ENCODE data around the gene DCLK2.

The DCLK2 gene

DNA sequence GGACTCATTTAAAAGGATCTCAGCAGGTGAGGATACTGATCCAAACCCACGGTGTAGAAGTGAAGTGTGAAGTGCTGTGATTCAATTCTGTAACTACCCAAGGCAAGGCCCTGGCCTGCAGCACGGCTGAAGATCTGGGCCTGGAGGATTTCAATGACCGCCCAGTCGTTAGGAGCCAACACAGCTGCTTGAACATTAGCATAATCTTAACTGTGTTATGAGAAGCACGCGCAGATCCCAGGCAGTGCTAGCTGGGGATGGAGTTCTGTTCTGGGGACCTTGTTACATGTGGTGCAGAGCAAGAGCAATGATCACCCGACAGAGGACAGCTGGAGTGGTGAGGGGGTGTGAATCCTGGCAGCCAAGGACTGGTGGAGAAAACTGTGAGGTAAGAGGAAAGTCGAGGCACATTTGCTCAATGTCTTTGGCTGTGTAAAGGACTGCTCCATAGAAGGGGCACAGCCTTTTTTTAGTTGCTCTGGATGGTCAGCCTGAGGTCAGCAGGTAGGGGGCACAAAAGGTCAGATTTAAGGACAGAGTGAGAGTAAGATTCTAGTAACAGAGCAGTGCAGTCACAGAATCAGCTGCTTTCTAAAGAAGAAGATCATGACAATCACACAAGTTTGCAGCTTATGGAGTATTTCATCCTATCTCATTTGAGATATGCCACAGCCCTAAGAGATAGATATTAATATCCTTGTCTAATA, 181.8 kb downstream of the DCLK2 start:
- Histone ChIP-seq H3K79me2 (ENCODE audit: low read length) (no peaks in the 10 kb centered on the region), H3K27ac (ENCODE audit: low read length) (no peak overlapping the region), H4K20me1 (ENCODE audit: insufficient read depth, low read length) (no peaks in the 10 kb centered on the region), H3K4me2 (ENCODE audit: low read length) (no peak overlapping the region), H3K27me3 (ENCODE audit: low read depth, low read length) (no peaks in the 10 kb centered on the region), H3K4me3 (ENCODE audit: low read length) (no peak overlapping the region), H3K9me3 (ENCODE audit: insufficient read depth, low read length) (no peaks in the 10 kb centered on the region), H2AFZ (ENCODE audit: low read depth, low read length) (no peak overlapping the region), H3K9ac (ENCODE audit: low read length) (no peak overlapping the region), H3K4me1 (ENCODE audit: low read length) (no peaks in the 10 kb centered on the region), H3K36me3 (replicated peaks; ENCODE audit: low read depth, low read length) (no peaks in the 10 kb centered on the region)
- no peak for TF ChIP-seq EZH2phosphoT487 (IDR thresholded peaks at IDR 0.05; ENCODE audit: low read depth)
- TF ChIP-seq, protein P1, sequence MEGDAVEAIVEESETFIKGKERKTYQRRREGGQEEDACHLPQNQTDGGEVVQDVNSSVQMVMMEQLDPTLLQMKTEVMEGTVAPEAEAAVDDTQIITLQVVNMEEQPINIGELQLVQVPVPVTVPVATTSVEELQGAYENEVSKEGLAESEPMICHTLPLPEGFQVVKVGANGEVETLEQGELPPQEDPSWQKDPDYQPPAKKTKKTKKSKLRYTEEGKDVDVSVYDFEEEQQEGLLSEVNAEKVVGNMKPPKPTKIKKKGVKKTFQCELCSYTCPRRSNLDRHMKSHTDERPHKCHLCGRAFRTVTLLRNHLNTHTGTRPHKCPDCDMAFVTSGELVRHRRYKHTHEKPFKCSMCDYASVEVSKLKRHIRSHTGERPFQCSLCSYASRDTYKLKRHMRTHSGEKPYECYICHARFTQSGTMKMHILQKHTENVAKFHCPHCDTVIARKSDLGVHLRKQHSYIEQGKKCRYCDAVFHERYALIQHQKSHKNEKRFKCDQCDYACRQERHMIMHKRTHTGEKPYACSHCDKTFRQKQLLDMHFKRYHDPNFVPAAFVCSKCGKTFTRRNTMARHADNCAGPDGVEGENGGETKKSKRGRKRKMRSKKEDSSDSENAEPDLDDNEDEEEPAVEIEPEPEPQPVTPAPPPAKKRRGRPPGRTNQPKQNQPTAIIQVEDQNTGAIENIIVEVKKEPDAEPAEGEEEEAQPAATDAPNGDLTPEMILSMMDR (IDR thresholded peaks at IDR 0.05; ENCODE audit: low read depth, low read length), result no peak

GRCh38 chr4:150261571-150261970, 183.3 kb downstream of the DCLK2 start:
- Histone ChIP-seq H3K9ac (ENCODE audit: low read length) (no peak overlapping the region), H4K20me1 (ENCODE audit: insufficient read depth, low read length) (no peaks in the 10 kb centered on the region), H3K36me3 (replicated peaks; ENCODE audit: low read depth, low read length) (no peaks in the 10 kb centered on the region), H3K4me3 (ENCODE audit: low read length) (no peak overlapping the region), H3K9me3 (ENCODE audit: insufficient read depth, low read length) (no peaks in the 10 kb centered on the region), H2AFZ (ENCODE audit: low read depth, low read length) (no peak overlapping the region), H3K4me2 (ENCODE audit: low read length) (no peak overlapping the region), H3K27ac (ENCODE audit: low read length) (no peak overlapping the region), H3K4me1 (ENCODE audit: low read length) (no peaks in the 10 kb centered on the region), H3K79me2 (ENCODE audit: low read length) (no peaks in the 10 kb centered on the region), H3K27me3 (ENCODE audit: low read depth, low read length) (no peaks in the 10 kb centered on the region)
- no peak for TF ChIP-seq EZH2phosphoT487 (IDR thresholded peaks at IDR 0.05; ENCODE audit: low read depth)
- TF ChIP-seq, protein P1 (IDR thresholded peaks at IDR 0.05; ENCODE audit: low read depth, low read length), result no peak

GRCh38 chr4:150262611-150263010, 184.4 kb downstream of the DCLK2 start:
- Histone ChIP-seq H2AFZ (ENCODE audit: low read depth, low read length) (no peak overlapping the region), H3K27me3 (ENCODE audit: low read depth, low read length) (no peaks in the 10 kb centered on the region), H3K4me2 (ENCODE audit: low read length) (no peak overlapping the region), H3K36me3 (replicated peaks; ENCODE audit: low read depth, low read length) (no peaks in the 10 kb centered on the region), H4K20me1 (ENCODE audit: insufficient read depth, low read length) (no peaks in the 10 kb centered on the region), H3K79me2 (ENCODE audit: low read length) (no peaks in the 10 kb centered on the region), H3K4me3 (ENCODE audit: low read length) (no peak overlapping the region), H3K27ac (ENCODE audit: low read length) (no peak overlapping the region), H3K9ac (ENCODE audit: low read length) (no peak overlapping the region), H3K9me3 (ENCODE audit: insufficient read depth, low read length) (no peaks in the 10 kb centered on the region), H3K4me1 (ENCODE audit: low read length) (no peaks in the 10 kb centered on the region)
- no peak for TF ChIP-seq EZH2phosphoT487 (IDR thresholded peaks at IDR 0.05; ENCODE audit: low read depth)
- TF ChIP-seq, protein P1 (IDR thresholded peaks at IDR 0.05; ENCODE audit: low read depth, low read length), result no peak

DNA sequence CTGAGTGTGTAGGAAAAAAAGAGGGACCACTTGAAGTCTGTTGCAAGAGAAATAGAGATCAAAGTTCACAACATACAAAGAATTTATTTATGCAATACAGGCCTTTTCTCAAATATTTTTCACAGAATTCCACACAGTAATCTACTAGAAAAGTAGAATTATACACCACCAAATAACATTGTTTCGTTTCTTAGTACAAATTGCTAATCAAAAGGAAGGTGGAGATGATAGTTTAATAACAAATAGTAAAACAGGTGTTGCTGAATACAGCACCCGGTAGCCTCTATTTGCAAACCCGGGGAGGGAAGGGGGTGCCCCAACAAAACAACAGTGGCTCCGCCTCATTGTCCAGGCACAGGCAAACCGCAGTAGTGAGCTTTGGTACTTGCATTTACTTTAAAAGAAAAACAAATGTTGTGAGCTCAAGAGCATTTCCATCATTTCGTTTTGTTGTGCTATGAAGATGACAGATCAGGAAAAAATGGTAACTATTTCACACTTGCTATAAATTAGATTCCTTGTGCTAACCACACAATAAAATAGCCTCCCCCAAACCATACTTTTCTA, 186.4 kb downstream of the DCLK2 start:
- Histone ChIP-seq H3K27me3 (ENCODE audit: low read depth, low read length) (no peaks in the 10 kb centered on the region), H3K36me3 (replicated peaks; ENCODE audit: low read depth, low read length) (no peaks in the 10 kb centered on the region), H3K9me3 (ENCODE audit: insufficient read depth, low read length) (no peaks in the 10 kb centered on the region), H3K27ac (ENCODE audit: low read length) (no peak overlapping the region), H3K4me2 (ENCODE audit: low read length) (no peak overlapping the region), H3K4me3 (ENCODE audit: low read length) (no peak overlapping the region), H4K20me1 (ENCODE audit: insufficient read depth, low read length) (no peaks in the 10 kb centered on the region), H3K9ac (ENCODE audit: low read length) (no peak overlapping the region), H2AFZ (ENCODE audit: low read depth, low read length) (no peak overlapping the region), H3K4me1 (ENCODE audit: low read length) (no peaks in the 10 kb centered on the region), H3K79me2 (ENCODE audit: low read length) (no peaks in the 10 kb centered on the region)
- TF ChIP-seq, protein P1 (IDR thresholded peaks at IDR 0.05; ENCODE audit: low read depth, low read length), result no peak
- TF ChIP-seq EZH2phosphoT487 (IDR thresholded peaks at IDR 0.05; ENCODE audit: low read depth), result no peak

All from OCI-LY3 (cell line).